Right lobe of liver (tissue), 4 donors: Measurements from ENCODE around the gene HOXA10.

Source experiments
- CTCF ChIP-seq, 4 donors: fragments of 200-600 bp in 3 of 4; fragments of 450-650 bp in 1 of 4; IDR thresholded peaks; one replicate each; pipeline versions ENCODE4 v1.5.1 to v1.8.0; 2016 to 2022; ENCODE audit warnings: antibody characterized with exemption in 4 of 4, mild to moderate bottlenecking in 2 of 4
- POLR2A ChIP-seq: fragments of 450-650 bp; IDR thresholded peaks from one replicate; pipeline ENCODE4 v1.6.1; 2017; ENCODE audit warnings: antibody characterized with exemption, mild to moderate bottlenecking
- donor health status: DM: no; HTN: no; CAD: no.
- donor health status: DM: no; HTN: no; CAD: no.
- donor health status: DM: no; HTN: yes; CAD: no.

- TF ChIP-seq CTCF (IDR thresholded peaks at IDR 0.05) (no peak), POLR2A (no peak)
Observed at GRCh38 chr7:27184337-27185012, 10.4 kb upstream of the HOXA10 start.
